ENCODE data around the gene FAM107B. TPM values are rescaled to one million over a fixed set of nuclear protein-coding genes. Genes with fewer than 3 reads are reported as not detected.

Gene FAM107B
- total and polyA plus RNA-seq, 4 experiments from 2014 or later = 191 to 346 (median 238) TPM

DNA sequence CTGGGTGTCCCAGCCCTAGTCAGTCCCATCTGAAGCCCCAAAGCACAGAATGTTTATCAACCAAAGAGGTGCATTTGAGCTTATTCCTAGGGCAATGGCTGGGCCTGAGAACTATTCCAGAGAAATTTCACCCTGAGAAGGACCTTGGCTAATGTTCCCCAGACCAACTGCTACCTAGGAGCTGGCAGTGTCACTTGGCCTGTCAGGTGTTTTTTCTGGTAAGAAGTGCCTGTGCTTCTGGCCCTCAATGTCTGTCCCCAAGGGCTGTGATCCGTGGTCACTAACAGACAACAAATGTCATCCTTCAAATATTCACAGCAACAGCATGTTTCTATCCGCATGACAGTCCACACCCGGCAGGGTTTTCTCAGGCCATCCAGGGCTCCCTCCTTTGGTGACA, 234.6 kb downstream of the FAM107B start:
- no peaks in the 10 kb centered on the region for H3K27me3 ChIP-seq (ENCODE audit: insufficient read depth, low read length)
- intact Hi-C loops (cut with micrococcal nuclease) = loop anchor here (5.0 kb wide), 1 partner anchor 343 kb away; no protein-coding TSS in a partner anchor
- H3K27me3 Mint-ChIP-seq = no peaks in the 10 kb centered on the region
- peaks cover 29% of the 10 kb centered on the region for H3K36me3 ChIP-seq (ENCODE audit: insufficient read depth, low read length)
- H3K4me3 ChIP-seq (ENCODE audit: low read length in 2 of 2) = no peak overlapping the region
- H3K9me3 ChIP-seq (ENCODE audit: control insufficient read depth in 1 of 2, low read length in 2 of 2) = no peaks in the 10 kb centered on the region
- peak overlapping the region; percentile 39 for H3K27ac ChIP-seq (ENCODE audit: low read depth, low read length)
- H3K36me3 Mint-ChIP-seq = peaks cover 42 to 76% of the 10 kb centered on the region in 2 donors
- ChIA-PET POLR2A (ENCODE audit: partially characterized antibody) (interaction anchor here (0.9 to 2.3 kb wide), 3 partner anchors 11 to 32 kb away, joined by 3 to 6 read pairs (median 5); no protein-coding TSS in a partner anchor), CTCF (ENCODE audit: partially characterized antibody) (interaction anchor here (0.8 to 2.1 kb wide), 5 partner anchors 13 to 756 kb away, joined by 3 to 6 read pairs (median 4); no protein-coding TSS in a partner anchor)
- no peak for DNase-seq
- no peaks in the 10 kb centered on the region for H3K9me3 Mint-ChIP-seq
- peak overlapping the region in 3 of 8 donors; percentile 40 to 51 (median 50) for H3K4me3 Mint-ChIP-seq
- H3K4me1 Mint-ChIP-seq = peaks cover 65 to 97% (median 82%) of the 10 kb centered on the region in 4 donors
- peaks cover 90% of the 10 kb centered on the region for H3K4me1 ChIP-seq (ENCODE audit: insufficient read depth, low read length)
- H3K27ac Mint-ChIP-seq = peak overlapping the region; percentile 73 to 94 (median 88)

DNA sequence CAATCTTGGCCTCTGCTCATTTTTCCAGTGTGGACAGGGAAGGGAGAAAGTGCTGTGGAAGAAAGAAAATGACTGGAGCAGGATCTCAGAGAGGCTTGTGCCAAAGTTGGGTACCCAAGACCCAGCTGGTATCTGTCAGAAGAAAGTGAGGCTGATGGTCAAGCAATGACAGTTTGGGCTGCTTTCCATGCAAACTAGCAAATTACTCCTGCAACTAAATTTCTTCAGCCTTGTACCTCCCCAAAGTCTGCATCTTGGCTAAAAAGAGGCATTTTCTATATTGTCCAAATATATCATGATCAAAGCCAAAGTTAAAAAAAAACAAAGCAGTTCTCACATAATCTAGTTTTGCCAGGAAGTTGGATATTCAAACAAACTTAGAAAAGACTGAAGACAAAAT, 235.5 kb downstream of the FAM107B start:
- DNase-seq = no peak
- Mint-ChIP-seq H3K27me3 (no peaks in the 10 kb centered on the region), H3K27ac (peak overlapping the region; percentile 70 to 94 (median 88)), H3K9me3 (no peaks in the 10 kb centered on the region), H3K4me1 (peaks cover 66 to 97% (median 82%) of the 10 kb centered on the region in 4 donors), H3K4me3 (peak overlapping the region in 2 of 8 donors; percentile 3 to 26), H3K36me3 (peaks cover 49 to 79% of the 10 kb centered on the region in 2 donors)
- intact Hi-C loops (cut with micrococcal nuclease) = no loop called here
- no peaks in the 10 kb centered on the region for H3K27me3 ChIP-seq (ENCODE audit: insufficient read depth, low read length)
- no peak overlapping the region for H3K4me3 ChIP-seq (ENCODE audit: low read length in 2 of 2)
- CTCF ChIA-PET (ENCODE audit: partially characterized antibody) = interaction anchor here (1.2 to 4.4 kb wide), 5 partner anchors 10 to 284 kb away, joined by 3 to 45 read pairs (median 11); no protein-coding TSS in a partner anchor
- no peak overlapping the region for H3K27ac ChIP-seq (ENCODE audit: low read depth, low read length)
- POLR2A ChIA-PET (ENCODE audit: partially characterized antibody) = interaction anchor here (3.3 kb wide), 1 partner anchor 31 kb away, joined by 11 read pairs; no protein-coding TSS in a partner anchor
- no peaks in the 10 kb centered on the region for H3K9me3 ChIP-seq (ENCODE audit: control insufficient read depth in 1 of 2, low read length in 2 of 2)
- H3K4me1 ChIP-seq (ENCODE audit: insufficient read depth, low read length) = peaks cover 89% of the 10 kb centered on the region
- peaks cover 38% of the 10 kb centered on the region for H3K36me3 ChIP-seq (ENCODE audit: insufficient read depth, low read length)

GRCh38 chr10:14536241-14537213, 238.2 kb downstream of the FAM107B start:
- intact Hi-C loops (cut with micrococcal nuclease) = loop anchor here (1.0 kb wide), 1 partner anchor 287 kb away; no protein-coding TSS in a partner anchor
- Mint-ChIP-seq H3K4me1 (peaks cover 71 to 100% (median 87%) of the 10 kb centered on the region in 4 donors), H3K4me3 (peak overlapping the region in 1 of 8 donors; percentile 15), H3K27me3 (no peaks in the 10 kb centered on the region), H3K27ac (peak overlapping the region; percentile 15 to 94 (median 83)), H3K9me3 (no peaks in the 10 kb centered on the region), H3K36me3 (peaks cover 62 to 88% of the 10 kb centered on the region in 2 donors)
- H3K36me3 ChIP-seq (ENCODE audit: insufficient read depth, low read length) = peaks cover 57% of the 10 kb centered on the region
- POLR2A ChIA-PET (ENCODE audit: partially characterized antibody) = interaction anchor here (0.7 to 3.3 kb wide), 12 partner anchors 8 to 423 kb away, joined by 3 to 11 read pairs (median 6); partner anchors contain the start of genes CDNF, HSPA14, MEIG1 and MSANTD7
- peak in 1 of 5 donors; percentile 30 for DNase-seq
- peaks cover 91% of the 10 kb centered on the region for H3K4me1 ChIP-seq (ENCODE audit: insufficient read depth, low read length)
- CTCF ChIA-PET (ENCODE audit: partially characterized antibody) = interaction anchor here (0.6 to 4.4 kb wide), 28 partner anchors 8 to 435 kb away, joined by 3 to 49 read pairs (median 5); partner anchors contain the start of genes CDNF, HSPA14 and MSANTD7
- no peak overlapping the region for H3K4me3 ChIP-seq (ENCODE audit: low read length in 2 of 2)
- no peaks in the 10 kb centered on the region for H3K9me3 ChIP-seq (ENCODE audit: control insufficient read depth in 1 of 2, low read length in 2 of 2)
- H3K27ac ChIP-seq (ENCODE audit: low read depth, low read length) = peak overlapping the region; percentile 27
- no peaks in the 10 kb centered on the region for H3K27me3 ChIP-seq (ENCODE audit: insufficient read depth, low read length)

DNA sequence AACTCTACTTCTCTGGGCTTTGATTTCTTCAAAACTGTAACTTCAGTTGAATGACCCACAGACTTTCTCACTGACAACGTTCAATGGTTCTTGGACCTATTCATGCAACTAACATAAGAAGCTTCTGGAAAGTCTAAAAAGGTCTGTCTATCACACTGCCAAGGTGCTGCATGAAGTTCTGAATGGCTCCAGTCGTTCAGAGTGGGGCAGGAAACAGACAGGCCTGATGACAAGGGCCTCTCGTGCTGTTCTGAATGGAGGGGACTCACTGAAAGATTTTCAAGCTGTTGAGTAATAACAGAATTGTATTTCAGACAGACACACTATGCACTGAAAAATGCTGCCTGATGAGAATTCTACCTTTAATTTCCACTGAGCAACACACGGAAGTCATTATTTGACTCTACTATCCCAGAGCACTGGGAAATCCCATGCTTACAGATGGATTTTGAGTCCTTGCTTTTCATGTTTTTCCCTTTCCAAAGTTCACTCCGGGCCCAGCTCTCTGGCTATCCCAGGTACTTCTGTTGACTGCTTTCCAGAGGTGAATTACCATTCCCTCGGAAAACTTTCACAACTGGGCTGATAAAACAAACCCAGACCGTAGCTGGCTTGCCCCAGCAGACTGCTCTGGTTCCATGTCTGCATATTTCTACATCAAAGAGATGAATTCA, 239.1 kb downstream of the FAM107B start:
- Histone ChIP-seq H3K36me3 (ENCODE audit: insufficient read depth, low read length) (peaks cover 52% of the 10 kb centered on the region), H3K27ac (ENCODE audit: low read depth, low read length) (no peak overlapping the region), H3K9me3 (ENCODE audit: control insufficient read depth in 1 of 2, low read length in 2 of 2) (no peaks in the 10 kb centered on the region), H3K4me1 (ENCODE audit: insufficient read depth, low read length) (peaks cover 91% of the 10 kb centered on the region), H3K4me3 (ENCODE audit: low read length in 2 of 2) (no peak overlapping the region), H3K27me3 (ENCODE audit: insufficient read depth, low read length) (no peaks in the 10 kb centered on the region)
- Mint-ChIP-seq H3K9me3 (no peaks in the 10 kb centered on the region), H3K4me3 (peak overlapping the region in 2 of 8 donors; percentile 40 to 56), H3K27ac (peak overlapping the region in 6 of 7 donors; percentile 76 to 94 (median 88)), H3K36me3 (peaks cover 53 to 85% of the 10 kb centered on the region in 2 donors), H3K27me3 (no peaks in the 10 kb centered on the region), H3K4me1 (peaks cover 67 to 100% (median 86%) of the 10 kb centered on the region in 4 donors)
- no peak for DNase-seq
- intact Hi-C loops (cut with micrococcal nuclease) = no loop called here
- CTCF ChIA-PET (ENCODE audit: partially characterized antibody) = interaction anchor here (1.0 to 4.4 kb wide), 9 partner anchors 8 to 294 kb away, joined by 3 to 49 read pairs (median 11); no protein-coding TSS in a partner anchor
- POLR2A ChIA-PET (ENCODE audit: partially characterized antibody) = interaction anchor here (0.7 to 1.3 kb wide), 3 partner anchors 8 to 424 kb away, joined by 3 to 4 read pairs (median 3); partner anchors contain the start of gene MEIG1

- H3K4me3 Mint-ChIP-seq = peak overlapping the region in 2 of 8 donors; percentile 8 to 34
Measured at GRCh38 chr10:14534152-14534551, 240.5 kb downstream of the FAM107B start.

DNA sequence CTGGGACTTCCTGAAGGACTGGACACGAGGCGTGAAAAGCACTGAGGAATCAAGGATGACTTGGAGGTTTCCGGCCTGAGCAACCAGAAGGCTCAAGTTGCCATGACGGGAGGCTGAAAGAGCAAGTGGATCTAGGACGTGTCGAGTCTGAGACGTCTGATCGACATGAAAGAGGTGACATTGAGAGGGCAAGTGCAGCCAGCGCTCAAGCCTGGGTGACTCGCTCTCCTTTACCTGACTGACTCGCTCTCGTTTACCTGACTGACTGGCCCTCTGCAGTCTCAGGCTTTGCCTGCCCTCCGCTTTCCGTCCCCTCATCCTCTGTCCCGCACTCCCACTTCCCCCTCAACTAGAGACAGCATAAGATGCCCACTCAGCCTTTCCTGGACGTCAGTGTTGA, 241.4 kb downstream of the FAM107B start:
- H3K27ac ChIP-seq (ENCODE audit: low read depth, low read length) = no peak overlapping the region
- ChIA-PET POLR2A (ENCODE audit: partially characterized antibody) (interaction anchor here (1.3 kb wide), 1 partner anchor 23 kb away, joined by 3 read pairs; no protein-coding TSS in a partner anchor), CTCF (ENCODE audit: partially characterized antibody) (interaction anchor here (1.1 to 1.6 kb wide), 3 partner anchors 10 to 290 kb away, joined by 3 to 8 read pairs (median 6); no protein-coding TSS in a partner anchor)
- H3K27me3 Mint-ChIP-seq = no peaks in the 10 kb centered on the region
- no peaks in the 10 kb centered on the region for H3K27me3 ChIP-seq (ENCODE audit: insufficient read depth, low read length)
- no peaks in the 10 kb centered on the region for H3K9me3 ChIP-seq (ENCODE audit: control insufficient read depth in 1 of 2, low read length in 2 of 2)
- H3K9me3 Mint-ChIP-seq = no peaks in the 10 kb centered on the region
- peaks cover 61% of the 10 kb centered on the region for H3K36me3 ChIP-seq (ENCODE audit: insufficient read depth, low read length)
- intact Hi-C loops (cut with micrococcal nuclease) = no loop called here
- H3K4me3 ChIP-seq (ENCODE audit: low read length in 2 of 2) = no peak overlapping the region
- peak overlapping the region in 6 of 7 donors; percentile 58 to 94 (median 80) for H3K27ac Mint-ChIP-seq
- peak overlapping the region in 3 of 8 donors; percentile 16 to 52 (median 44) for H3K4me3 Mint-ChIP-seq
- no peak for DNase-seq
- H3K36me3 Mint-ChIP-seq = peaks cover 60 to 84% of the 10 kb centered on the region in 2 donors
- peaks cover 91% of the 10 kb centered on the region for H3K4me1 ChIP-seq (ENCODE audit: insufficient read depth, low read length)
- H3K4me1 Mint-ChIP-seq = peaks cover 73 to 100% (median 89%) of the 10 kb centered on the region in 4 donors

More at GRCh38 chr10:14534152-14534551, 240.5 kb downstream of the FAM107B start:
- peaks cover 69 to 100% (median 87%) of the 10 kb centered on the region in 4 donors for H3K4me1 Mint-ChIP-seq
- intact Hi-C loops (cut with micrococcal nuclease) = no loop called here
- H3K27me3 Mint-ChIP-seq = no peaks in the 10 kb centered on the region
- no peak overlapping the region for H3K4me3 ChIP-seq (ENCODE audit: low read length in 2 of 2)
- DNase-seq = no peak
- peaks cover 59 to 84% of the 10 kb centered on the region in 2 donors for H3K36me3 Mint-ChIP-seq
- H3K4me1 ChIP-seq (ENCODE audit: insufficient read depth, low read length) = peaks cover 91% of the 10 kb centered on the region
- ChIA-PET CTCF (ENCODE audit: partially characterized antibody) (interaction anchor here (1.1 to 1.6 kb wide), 4 partner anchors 9 to 289 kb away, joined by 3 to 8 read pairs (median 5); no protein-coding TSS in a partner anchor), POLR2A (ENCODE audit: partially characterized antibody) (interaction anchor here (0.8 to 1.3 kb wide), 2 partner anchors 22 to 425 kb away, joined by 3 read pairs; partner anchors contain the start of gene MEIG1)
- no peaks in the 10 kb centered on the region for H3K27me3 ChIP-seq (ENCODE audit: insufficient read depth, low read length)
- H3K36me3 ChIP-seq (ENCODE audit: insufficient read depth, low read length) = peaks cover 61% of the 10 kb centered on the region
- H3K27ac ChIP-seq (ENCODE audit: low read depth, low read length) = no peak overlapping the region
- no peaks in the 10 kb centered on the region for H3K9me3 ChIP-seq (ENCODE audit: control insufficient read depth in 1 of 2, low read length in 2 of 2)
- H3K9me3 Mint-ChIP-seq = no peaks in the 10 kb centered on the region
- H3K27ac Mint-ChIP-seq = peak overlapping the region in 6 of 7 donors; percentile 45 to 94 (median 76)
